Measurements from ENCODE around the gene MYO1B.
A peak's percentile ranks its signal among the peaks of the same experiment; 100 is the strongest.

MYO1B gene

DNA sequence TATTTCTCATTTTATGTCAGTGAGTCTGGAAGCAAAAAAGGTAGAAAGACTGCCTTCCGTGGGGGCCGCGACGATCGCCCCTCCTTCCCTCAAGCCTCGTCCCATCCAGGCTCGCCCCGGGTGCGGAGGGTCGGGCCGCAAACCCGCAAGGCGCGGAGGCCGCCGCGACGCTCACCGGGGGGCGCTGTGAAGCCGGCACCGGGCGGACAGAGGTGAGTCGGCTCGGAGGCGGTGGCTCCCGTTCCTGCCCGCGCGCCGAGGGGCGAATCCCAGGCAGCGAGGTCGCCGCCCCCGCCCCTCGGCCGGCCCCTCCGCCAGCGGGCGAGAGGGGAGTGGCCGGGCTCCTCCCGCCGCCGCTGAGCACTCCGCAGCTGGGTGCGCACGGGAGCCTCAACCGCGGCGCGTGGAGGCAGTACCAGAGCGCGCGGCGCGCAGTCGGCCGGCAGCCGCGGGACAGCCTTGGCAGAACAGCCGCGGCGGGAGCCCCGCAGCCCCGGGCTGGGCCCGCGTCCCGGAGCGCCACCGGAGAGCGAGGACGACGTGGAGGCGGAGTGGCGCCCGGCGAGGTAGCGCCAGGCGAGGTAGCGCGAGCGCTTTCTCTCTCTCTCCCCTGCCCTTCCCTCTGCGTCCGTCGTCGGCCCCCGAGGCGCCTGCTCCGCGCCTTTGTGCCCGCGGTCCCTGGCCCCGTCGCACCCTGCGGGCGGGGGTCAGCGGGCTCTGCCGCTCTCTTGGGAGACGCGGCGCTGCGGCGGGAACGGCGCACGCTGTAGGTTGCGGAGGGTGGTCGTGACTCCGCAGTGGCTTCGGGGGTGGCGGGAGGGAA, at the start of gene MYO1B:
Gene MYO1B, plus strand, starts transcription at position 359 of the 823 bp plus-strand sequence. CDS start 31,492 bp downstream, outside the sequence.
- ChIA-PET POLR2A (no interaction called here), CTCF (no interaction called here)
- peak; percentile 41 for DNase-seq (ENCODE audit: extremely low spot score)
- TF ChIP-seq, protein P1, sequence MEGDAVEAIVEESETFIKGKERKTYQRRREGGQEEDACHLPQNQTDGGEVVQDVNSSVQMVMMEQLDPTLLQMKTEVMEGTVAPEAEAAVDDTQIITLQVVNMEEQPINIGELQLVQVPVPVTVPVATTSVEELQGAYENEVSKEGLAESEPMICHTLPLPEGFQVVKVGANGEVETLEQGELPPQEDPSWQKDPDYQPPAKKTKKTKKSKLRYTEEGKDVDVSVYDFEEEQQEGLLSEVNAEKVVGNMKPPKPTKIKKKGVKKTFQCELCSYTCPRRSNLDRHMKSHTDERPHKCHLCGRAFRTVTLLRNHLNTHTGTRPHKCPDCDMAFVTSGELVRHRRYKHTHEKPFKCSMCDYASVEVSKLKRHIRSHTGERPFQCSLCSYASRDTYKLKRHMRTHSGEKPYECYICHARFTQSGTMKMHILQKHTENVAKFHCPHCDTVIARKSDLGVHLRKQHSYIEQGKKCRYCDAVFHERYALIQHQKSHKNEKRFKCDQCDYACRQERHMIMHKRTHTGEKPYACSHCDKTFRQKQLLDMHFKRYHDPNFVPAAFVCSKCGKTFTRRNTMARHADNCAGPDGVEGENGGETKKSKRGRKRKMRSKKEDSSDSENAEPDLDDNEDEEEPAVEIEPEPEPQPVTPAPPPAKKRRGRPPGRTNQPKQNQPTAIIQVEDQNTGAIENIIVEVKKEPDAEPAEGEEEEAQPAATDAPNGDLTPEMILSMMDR (IDR thresholded peaks at IDR 0.05; ENCODE audit: control extremely low read depth, extremely low read depth, low read depth, missing control alignments): peak; percentile 30

DNA sequence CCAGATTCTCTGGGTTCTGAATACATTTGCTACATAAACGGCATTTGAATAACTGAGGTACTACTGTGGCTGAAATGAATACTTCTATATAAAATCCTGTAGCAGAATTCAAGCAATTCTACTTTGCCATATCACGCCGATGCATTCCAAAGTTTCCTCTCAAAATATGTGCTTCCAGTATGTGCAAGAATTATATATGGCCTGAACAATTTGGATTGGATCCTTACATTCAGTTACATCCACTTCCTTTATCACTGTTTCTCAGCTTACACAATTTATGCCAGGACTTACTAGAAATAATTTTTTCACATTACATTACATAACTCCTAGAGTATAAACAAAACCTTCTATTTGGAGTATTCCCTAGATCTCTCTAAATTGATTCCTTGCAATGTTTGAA, 48.1 kb upstream of the MYO1B start:
- CTCF ChIA-PET: interaction anchor here (0.8 to 1.2 kb wide), 3 partner anchors 21 to 145 kb away, joined by 3 to 8 read pairs (median 4); no protein-coding TSS in a partner anchor
- TF ChIP-seq, protein P1 (IDR thresholded peaks at IDR 0.05; ENCODE audit: control extremely low read depth, extremely low read depth, low read depth, missing control alignments): no peak
- POLR2A ChIA-PET: no interaction called here
- DNase-seq (ENCODE audit: extremely low spot score): no peak

DNA sequence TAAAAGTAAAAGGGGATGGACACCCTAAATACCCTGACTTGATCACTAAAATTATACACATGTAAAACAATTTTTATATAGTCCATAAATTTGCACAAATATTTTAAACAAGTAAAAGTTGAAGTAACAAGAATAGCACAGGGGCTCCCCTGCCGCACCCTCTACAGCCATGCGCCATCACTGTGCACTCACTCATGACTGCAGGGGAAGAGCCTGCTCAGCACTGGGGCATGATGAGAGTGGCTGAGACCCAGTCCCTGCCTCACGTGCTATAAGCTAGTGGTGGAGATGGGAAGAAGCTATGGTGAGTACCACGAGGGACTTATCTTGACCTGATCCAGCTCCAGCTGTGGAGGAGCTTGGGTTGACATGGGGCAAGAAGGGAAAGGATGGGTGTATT, 46.9 kb upstream of the MYO1B start:
- no peak for DNase-seq (ENCODE audit: extremely low spot score)
- TF ChIP-seq, protein P1 (IDR thresholded peaks at IDR 0.05; ENCODE audit: control extremely low read depth, extremely low read depth, low read depth, missing control alignments): no peak
- ChIA-PET POLR2A (no interaction called here), CTCF (interaction anchor here (1.1 to 1.5 kb wide), 6 partner anchors 10 to 127 kb away, joined by 3 to 8 read pairs (median 4); no protein-coding TSS in a partner anchor)

DNA sequence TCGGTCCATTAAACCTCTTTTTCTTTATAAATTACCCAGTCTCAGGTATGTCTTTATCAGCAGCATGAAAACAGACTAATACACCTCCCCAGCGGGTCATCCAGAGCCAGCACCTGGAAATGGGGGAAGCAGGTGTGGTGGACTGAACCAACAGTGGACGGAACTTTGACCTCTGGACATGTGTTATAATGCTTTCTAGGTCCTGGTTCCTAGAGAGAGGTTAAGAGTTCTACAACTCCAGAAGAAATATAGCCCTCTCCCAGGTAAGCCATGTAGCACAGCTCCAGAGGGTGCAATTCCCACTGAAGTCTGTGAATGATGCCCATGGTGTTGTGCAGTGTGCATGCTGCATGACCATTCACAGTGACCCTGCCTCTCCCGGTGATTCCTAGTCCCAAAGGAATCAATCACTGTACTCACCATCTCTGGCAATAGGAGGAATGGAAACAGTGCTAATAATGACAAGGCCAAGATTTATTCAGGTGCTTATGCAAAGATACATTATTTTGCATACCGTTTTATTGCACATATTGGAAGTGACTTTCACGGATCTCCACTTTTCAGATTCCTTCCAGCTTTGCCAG, 45.2 kb upstream of the MYO1B start:
- TF ChIP-seq, protein P1 (IDR thresholded peaks at IDR 0.05; ENCODE audit: control extremely low read depth, extremely low read depth, low read depth, missing control alignments): no peak
- POLR2A ChIA-PET: no interaction called here
- DNase-seq (ENCODE audit: extremely low spot score): no peak
- CTCF ChIA-PET: interaction anchor here (0.9 kb wide), 1 partner anchor 8 kb away, joined by 3 read pairs; no protein-coding TSS in a partner anchor

DNA sequence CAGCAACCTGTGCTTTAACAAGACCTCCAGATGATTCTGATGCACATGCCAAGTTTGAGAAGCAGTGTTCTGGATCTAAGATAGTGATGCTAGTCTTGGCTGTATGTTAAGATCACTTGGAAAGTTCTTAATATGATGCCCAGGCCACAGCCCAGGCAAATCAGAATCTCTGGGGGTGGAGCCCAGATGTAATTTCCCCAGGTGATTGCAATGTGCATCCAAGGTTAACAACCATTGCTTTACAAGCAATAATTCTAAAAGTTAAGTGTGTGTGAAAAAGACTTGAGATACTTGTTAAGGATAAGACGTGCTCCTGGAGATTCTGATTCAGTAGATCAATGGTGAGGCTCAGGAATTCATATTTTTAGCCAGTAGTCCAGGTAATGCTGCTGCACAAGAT, 44.3 kb upstream of the MYO1B start:
- CTCF ChIA-PET: interaction anchor here (1.3 kb wide), 1 partner anchor 36 kb away, joined by 3 read pairs; no protein-coding TSS in a partner anchor
- TF ChIP-seq, protein P1 (IDR thresholded peaks at IDR 0.05; ENCODE audit: control extremely low read depth, extremely low read depth, low read depth, missing control alignments): no peak
- DNase-seq (ENCODE audit: extremely low spot score): no peak
- POLR2A ChIA-PET: no interaction called here

DNA sequence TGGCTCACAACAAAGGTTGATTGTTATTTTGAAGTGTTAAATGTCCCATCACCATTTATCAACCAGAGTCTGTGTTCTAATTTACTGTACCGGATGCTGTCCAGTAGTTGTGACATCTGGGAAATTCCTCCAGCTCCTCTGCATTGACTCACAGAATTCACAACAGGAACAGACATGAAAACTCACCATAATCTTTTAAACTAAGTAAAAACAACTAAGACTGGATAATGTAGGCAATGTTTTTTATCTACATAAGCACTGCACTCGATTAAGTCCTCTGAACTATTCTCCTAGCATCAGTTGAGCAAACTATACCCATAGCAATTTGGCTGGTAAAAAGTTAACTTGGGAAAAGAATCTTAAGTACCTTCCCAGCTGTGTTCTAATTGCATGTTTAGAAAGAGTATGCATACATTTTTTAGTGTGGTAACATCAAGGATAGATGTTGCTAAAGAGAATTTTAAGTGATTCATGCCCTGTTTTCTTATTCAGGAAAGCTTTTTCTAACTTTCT, 42.9 kb upstream of the MYO1B start:
- CTCF ChIA-PET: interaction anchor here (1.3 kb wide), 1 partner anchor 16 kb away, joined by 3 read pairs; no protein-coding TSS in a partner anchor
- TF ChIP-seq, protein P1 (IDR thresholded peaks at IDR 0.05; ENCODE audit: control extremely low read depth, extremely low read depth, low read depth, missing control alignments): no peak
- POLR2A ChIA-PET: no interaction called here
- DNase-seq (ENCODE audit: extremely low spot score): no peak
